Measurements from ENCODE around the gene TNRC6B. TPM values are rescaled to one million over a fixed set of nuclear protein-coding genes. Genes with fewer than 3 reads are reported as not detected.
A peak's percentile ranks its signal among the peaks of the same experiment; 100 is the strongest.

The TNRC6B gene
- total RNA-seq, 1 donor from 2014 or later: 51.2 TPM

- peaks cover 8% of the 10 kb centered on the region for H3K36me3 Mint-ChIP-seq (ENCODE audit: low read depth, unreplicated experiment)
- FAIRE-seq (no peak), DNase-seq (ENCODE audit: low read depth) (no peak)
- Histone ChIP-seq H3K4me2 (ENCODE audit: low read length) (peak overlapping the region; percentile 94), H3K9ac (ENCODE audit: low read length) (peak overlapping the region; percentile 88), H4K20me1 (ENCODE audit: insufficient read depth, low read length) (peaks cover 29% of the 10 kb centered on the region), H2AFZ (ENCODE audit: low read depth, low read length) (peak overlapping the region; percentile 91), H3K9me3 (ENCODE audit: insufficient read depth, low read depth, low read length) (no peaks in the 10 kb centered on the region), H3K4me3 (ENCODE audit: insufficient read depth, low read depth, low read length) (peak overlapping the region; percentile 87), H3K79me2 (ENCODE audit: insufficient read depth, low read length) (peaks cover 36% of the 10 kb centered on the region), H3K27me3 (ENCODE audit: insufficient read depth, low read length) (no peaks in the 10 kb centered on the region), H3K36me3 (ENCODE audit: insufficient read depth, low read length) (no peaks in the 10 kb centered on the region), H3K27ac (ENCODE audit: low read depth, low read length) (peak overlapping the region; percentile 79), H3K4me1 (ENCODE audit: insufficient read depth, low read length) (peaks cover 17% of the 10 kb centered on the region)
- H3K27ac Mint-ChIP-seq (ENCODE audit: unreplicated experiment): peak overlapping the region; percentile 84
- no peaks in the 10 kb centered on the region for H3K27me3 Mint-ChIP-seq (ENCODE audit: low read depth, unreplicated experiment)
- peaks cover 8% of the 10 kb centered on the region for H3K4me1 Mint-ChIP-seq (ENCODE audit: low read depth, unreplicated experiment)
- H3K9me3 Mint-ChIP-seq (ENCODE audit: unreplicated experiment): no peaks in the 10 kb centered on the region
- H3K4me3 Mint-ChIP-seq (ENCODE audit: unreplicated experiment): peak overlapping the region; percentile 96
- no peak for TF ChIP-seq EZH2 (IDR thresholded peaks at IDR 0.05; ENCODE audit: insufficient read depth, low read length)
- TF ChIP-seq, protein P1, sequence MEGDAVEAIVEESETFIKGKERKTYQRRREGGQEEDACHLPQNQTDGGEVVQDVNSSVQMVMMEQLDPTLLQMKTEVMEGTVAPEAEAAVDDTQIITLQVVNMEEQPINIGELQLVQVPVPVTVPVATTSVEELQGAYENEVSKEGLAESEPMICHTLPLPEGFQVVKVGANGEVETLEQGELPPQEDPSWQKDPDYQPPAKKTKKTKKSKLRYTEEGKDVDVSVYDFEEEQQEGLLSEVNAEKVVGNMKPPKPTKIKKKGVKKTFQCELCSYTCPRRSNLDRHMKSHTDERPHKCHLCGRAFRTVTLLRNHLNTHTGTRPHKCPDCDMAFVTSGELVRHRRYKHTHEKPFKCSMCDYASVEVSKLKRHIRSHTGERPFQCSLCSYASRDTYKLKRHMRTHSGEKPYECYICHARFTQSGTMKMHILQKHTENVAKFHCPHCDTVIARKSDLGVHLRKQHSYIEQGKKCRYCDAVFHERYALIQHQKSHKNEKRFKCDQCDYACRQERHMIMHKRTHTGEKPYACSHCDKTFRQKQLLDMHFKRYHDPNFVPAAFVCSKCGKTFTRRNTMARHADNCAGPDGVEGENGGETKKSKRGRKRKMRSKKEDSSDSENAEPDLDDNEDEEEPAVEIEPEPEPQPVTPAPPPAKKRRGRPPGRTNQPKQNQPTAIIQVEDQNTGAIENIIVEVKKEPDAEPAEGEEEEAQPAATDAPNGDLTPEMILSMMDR (IDR thresholded peaks at IDR 0.05; ENCODE audit: insufficient read depth, low read depth, low read length): no peak
Measured at GRCh38 chr22:40347300-40347699, 169.6 kb downstream of the TNRC6B start.

DNA sequence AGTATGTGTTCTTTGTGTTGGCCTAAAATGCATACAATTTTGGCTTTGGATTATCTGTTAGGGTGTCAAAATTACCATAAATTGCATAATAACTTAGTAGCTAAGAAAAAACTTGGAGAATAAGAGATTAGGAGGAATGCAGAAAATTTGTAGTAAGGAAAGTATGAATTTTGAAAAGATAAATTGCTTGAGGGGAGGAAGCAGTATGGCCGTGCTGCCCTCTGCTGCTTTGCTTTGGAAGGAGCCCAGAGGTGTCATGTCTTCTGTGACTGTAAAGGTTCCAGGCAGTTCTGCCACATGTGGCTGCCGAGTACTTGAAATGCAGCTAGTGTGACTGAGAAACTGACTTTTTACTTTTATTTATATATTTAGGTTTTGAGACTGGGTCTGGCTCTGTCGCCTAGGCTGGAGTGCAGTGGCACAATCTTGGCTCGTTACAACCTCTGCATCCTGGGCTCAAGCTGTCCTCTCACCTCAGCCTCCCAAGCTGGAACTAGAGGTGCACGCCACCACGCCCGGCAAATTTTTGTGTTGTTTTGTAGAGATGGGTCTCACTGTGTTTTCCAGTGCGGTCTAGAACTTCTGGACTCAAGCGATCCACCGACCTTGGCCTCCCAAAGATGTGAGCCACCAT is 170.4 kb downstream of the TNRC6B start:
- Mint-ChIP-seq H3K27ac (ENCODE audit: unreplicated experiment) (peak overlapping the region; percentile 12), H3K4me1 (ENCODE audit: low read depth, unreplicated experiment) (peaks cover 8% of the 10 kb centered on the region), H3K36me3 (ENCODE audit: low read depth, unreplicated experiment) (peaks cover 8% of the 10 kb centered on the region), H3K9me3 (ENCODE audit: unreplicated experiment) (no peaks in the 10 kb centered on the region), H3K27me3 (ENCODE audit: low read depth, unreplicated experiment) (no peaks in the 10 kb centered on the region), H3K4me3 (ENCODE audit: unreplicated experiment) (peak overlapping the region; percentile 96)
- peak; percentile 26 for DNase-seq (ENCODE audit: low read depth)
- H3K79me2 ChIP-seq (ENCODE audit: insufficient read depth, low read length): peaks cover 36% of the 10 kb centered on the region
- H2AFZ ChIP-seq (ENCODE audit: low read depth, low read length): no peak overlapping the region
- no peaks in the 10 kb centered on the region for H3K27me3 ChIP-seq (ENCODE audit: insufficient read depth, low read length)
- H3K4me3 ChIP-seq (ENCODE audit: insufficient read depth, low read depth, low read length): peak overlapping the region; percentile 87
- peaks cover 35% of the 10 kb centered on the region for H4K20me1 ChIP-seq (ENCODE audit: insufficient read depth, low read length)
- peak overlapping the region; percentile 94 for H3K4me2 ChIP-seq (ENCODE audit: low read length)
- no peak for FAIRE-seq
- no peak overlapping the region for H3K27ac ChIP-seq (ENCODE audit: low read depth, low read length)
- H3K4me1 ChIP-seq (ENCODE audit: insufficient read depth, low read length): peaks cover 17% of the 10 kb centered on the region
- peaks cover 8% of the 10 kb centered on the region for H3K36me3 ChIP-seq (ENCODE audit: insufficient read depth, low read length)
- TF ChIP-seq EZH2 (IDR thresholded peaks at IDR 0.05; ENCODE audit: insufficient read depth, low read length): no peak
- TF ChIP-seq, protein P1 (IDR thresholded peaks at IDR 0.05; ENCODE audit: insufficient read depth, low read depth, low read length): peak; percentile 85
- H3K9ac ChIP-seq (ENCODE audit: low read length): peak overlapping the region; percentile 88
- H3K9me3 ChIP-seq (ENCODE audit: insufficient read depth, low read depth, low read length): no peaks in the 10 kb centered on the region

DNA sequence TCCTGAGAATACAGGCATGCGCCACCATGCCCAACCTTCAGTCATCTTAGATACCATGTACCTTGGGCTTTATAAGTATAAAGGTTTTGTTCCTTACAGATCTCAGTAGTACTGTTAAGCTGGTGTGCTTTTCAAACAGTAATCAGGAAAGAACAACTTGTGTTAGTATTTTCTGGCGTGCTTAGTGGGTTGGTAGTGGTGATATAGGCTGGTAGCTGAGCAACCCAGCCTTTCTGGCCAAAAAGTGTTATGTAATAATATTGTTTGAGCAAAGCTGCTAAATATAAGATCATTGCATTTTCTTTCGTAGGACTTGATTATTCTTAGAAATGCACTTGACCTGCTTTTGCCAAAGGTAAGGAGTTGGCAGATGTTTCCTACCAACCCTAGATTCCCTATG is 175.0 kb downstream of the TNRC6B start:
- H3K36me3 ChIP-seq (ENCODE audit: insufficient read depth, low read length): peaks cover 17% of the 10 kb centered on the region
- FAIRE-seq: no peak
- H3K9me3 Mint-ChIP-seq (ENCODE audit: unreplicated experiment): no peaks in the 10 kb centered on the region

More for the DNA sequence above, 175.0 kb downstream of the TNRC6B start:
- Mint-ChIP-seq H3K4me1 (ENCODE audit: low read depth, unreplicated experiment) (peaks cover 2% of the 10 kb centered on the region), H3K27me3 (ENCODE audit: low read depth, unreplicated experiment) (no peaks in the 10 kb centered on the region), H3K27ac (ENCODE audit: unreplicated experiment) (no peak overlapping the region), H3K4me3 (ENCODE audit: unreplicated experiment) (no peak overlapping the region), H3K36me3 (ENCODE audit: low read depth, unreplicated experiment) (peaks cover 8% of the 10 kb centered on the region)
- Histone ChIP-seq H3K79me2 (ENCODE audit: insufficient read depth, low read length) (peaks cover 22% of the 10 kb centered on the region), H2AFZ (ENCODE audit: low read depth, low read length) (no peak overlapping the region), H3K9ac (ENCODE audit: low read length) (no peak overlapping the region), H4K20me1 (ENCODE audit: insufficient read depth, low read length) (peaks cover 26% of the 10 kb centered on the region), H3K27me3 (ENCODE audit: insufficient read depth, low read length) (no peaks in the 10 kb centered on the region), H3K4me2 (ENCODE audit: low read length) (no peak overlapping the region), H3K4me1 (ENCODE audit: insufficient read depth, low read length) (peaks cover 6% of the 10 kb centered on the region), H3K27ac (ENCODE audit: low read depth, low read length) (no peak overlapping the region), H3K4me3 (ENCODE audit: insufficient read depth, low read depth, low read length) (no peak overlapping the region), H3K9me3 (ENCODE audit: insufficient read depth, low read depth, low read length) (no peaks in the 10 kb centered on the region)
- no peak for TF ChIP-seq EZH2 (IDR thresholded peaks at IDR 0.05; ENCODE audit: insufficient read depth, low read length)
- TF ChIP-seq, protein P1 (IDR thresholded peaks at IDR 0.05; ENCODE audit: insufficient read depth, low read depth, low read length): no peak
- DNase-seq (ENCODE audit: low read depth): no peak

All from astrocyte (in vitro differentiated cells and primary cell).